T-helper 17 cell (primary cell): ENCODE measurements around the gene NSG1. TPM values are rescaled to one million over a fixed set of nuclear protein-coding genes. Genes with fewer than 3 reads are reported as not detected.

Experiments used
- ATAC-seq: fragments of 150-1000 bp; cut with Tn5 transposase; 2 replicates; pipeline ENCODE4 v1.10.0; 2021; ENCODE audit warnings: mild to moderate bottlenecking, moderate library complexity
- DNase-seq, 3 donors: peaks; one replicate each; pipeline versions ENCODE4 v3.0.0 to v3.0.0-alpha.2; 2020 to 2021
- H3K9me3 ChIP-seq: one replicate; pipeline ENCODE4 v1.7.0; 2013; ENCODE audit warnings: low read length, mild to moderate bottlenecking; ENCODE audit not compliant: control insufficient read depth, poor library complexity, severe bottlenecking
- H3K27ac Mint-ChIP-seq: one replicate; pipeline ENCODE4 v1.8.0; 2022; ENCODE audit warnings: mild to moderate bottlenecking, moderate library complexity, mixed read lengths
- H3K27me3 Mint-ChIP-seq: one replicate; pipeline ENCODE4 v1.8.0; 2022; ENCODE audit warnings: mixed read lengths
- H3K36me3 Mint-ChIP-seq: one replicate; pipeline ENCODE4 v1.8.0; 2022; ENCODE audit warnings: low read depth, mixed read lengths
- H3K4me1 Mint-ChIP-seq: one replicate; pipeline ENCODE4 v1.8.0; 2022; ENCODE audit warnings: mild to moderate bottlenecking, mixed read lengths
- H3K4me3 Mint-ChIP-seq: one replicate; pipeline ENCODE4 v1.8.0; 2022; ENCODE audit warnings: mild to moderate bottlenecking, moderate library complexity, mixed read lengths
- total RNA-seq, 4 donors: library from RNA in 2 of 4; stranded (reverse) in 2 of 4; gene quantifications; one replicate each; pipeline ENCODE4 v1.2.3 and lab custom pipeline; 2022 to 2026

The NSG1 gene
- total RNA-seq, 2 donors from 2014 or later, result 13.1 to 50.9 TPM

GRCh38 chr4:4395849-4396627 is 9.1 kb downstream of the NSG1 start:
- ATAC-seq (no peak), DNase-seq (no peak)
- Mint-ChIP-seq H3K27ac (no peak overlapping the region), H3K27me3 (no peaks in the 10 kb centered on the region), H3K4me1 (peaks cover 26% of the 10 kb centered on the region), H3K4me3 (no peak overlapping the region), H3K36me3 (peaks cover 20% of the 10 kb centered on the region)
- no peaks in the 10 kb centered on the region for H3K9me3 ChIP-seq

DNA sequence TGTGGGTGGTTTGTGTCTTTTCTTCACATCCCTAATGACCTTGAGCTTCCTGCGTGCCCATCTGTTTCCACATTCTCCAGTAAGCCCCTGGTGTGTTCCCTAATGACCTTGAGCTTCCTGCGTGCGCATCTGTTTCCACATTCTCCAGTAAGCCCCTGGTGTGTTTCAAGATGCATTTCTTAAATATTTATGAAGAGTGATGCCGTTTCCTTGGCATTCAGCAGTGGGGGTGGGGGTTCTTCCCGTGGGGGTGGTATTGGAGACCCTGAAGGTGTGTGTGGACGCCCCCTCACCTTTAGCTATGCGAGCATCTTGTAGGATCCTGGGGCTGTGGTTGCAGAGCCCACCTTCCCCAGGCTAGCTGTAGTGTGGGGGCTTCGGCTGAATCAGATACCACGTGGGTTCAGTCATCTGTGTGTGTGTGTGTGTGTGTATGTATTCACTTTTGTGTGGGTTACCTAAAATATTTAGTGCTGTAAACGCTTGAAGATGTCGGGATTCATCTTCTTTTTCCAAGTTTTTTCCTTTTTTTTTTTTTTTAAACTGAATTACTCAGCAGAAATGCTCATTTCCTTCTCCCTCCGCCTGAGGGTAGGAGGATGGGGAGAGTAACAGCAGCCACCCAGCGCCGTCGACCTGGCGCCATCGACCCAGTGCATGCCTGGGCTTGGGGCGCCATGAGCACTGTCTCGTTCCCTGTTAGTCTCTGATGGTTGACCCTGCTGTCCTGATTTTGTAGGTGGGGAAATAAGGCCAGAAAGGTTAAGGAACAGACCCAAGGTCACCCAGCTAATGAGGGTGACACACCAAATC is 9.9 kb downstream of the NSG1 start:
- Mint-ChIP-seq H3K27ac (no peak overlapping the region), H3K4me3 (no peak overlapping the region), H3K36me3 (peaks cover 20% of the 10 kb centered on the region), H3K27me3 (no peaks in the 10 kb centered on the region), H3K4me1 (peaks cover 26% of the 10 kb centered on the region)
- ATAC-seq, result no peak
- H3K9me3 ChIP-seq, result no peaks in the 10 kb centered on the region
- DNase-seq, result no peak

DNA sequence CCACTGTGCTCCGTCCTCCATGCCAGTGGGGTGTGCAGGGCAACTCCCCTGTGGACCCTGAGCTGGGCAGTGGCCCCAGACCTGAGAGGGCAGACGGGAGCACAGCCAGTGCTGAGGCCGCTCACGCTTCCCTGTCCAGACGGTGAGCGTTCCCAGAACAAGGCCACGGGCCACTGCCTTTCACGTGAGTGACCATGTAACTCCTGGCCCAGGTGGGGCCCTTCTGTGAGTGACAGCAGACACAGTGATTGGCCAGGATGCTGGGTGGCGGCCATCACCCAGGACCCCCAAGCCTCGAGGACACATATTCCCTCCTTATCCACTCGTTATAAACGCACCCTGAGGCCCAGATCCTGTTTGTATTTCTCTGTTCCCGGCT is 10.5 kb downstream of the NSG1 start:
- no peaks in the 10 kb centered on the region for H3K9me3 ChIP-seq
- Mint-ChIP-seq H3K27ac (no peak overlapping the region), H3K4me1 (peaks cover 24% of the 10 kb centered on the region), H3K27me3 (no peaks in the 10 kb centered on the region), H3K4me3 (no peak overlapping the region), H3K36me3 (peaks cover 17% of the 10 kb centered on the region)
- DNase-seq, result no peak
- no peak for ATAC-seq

DNA sequence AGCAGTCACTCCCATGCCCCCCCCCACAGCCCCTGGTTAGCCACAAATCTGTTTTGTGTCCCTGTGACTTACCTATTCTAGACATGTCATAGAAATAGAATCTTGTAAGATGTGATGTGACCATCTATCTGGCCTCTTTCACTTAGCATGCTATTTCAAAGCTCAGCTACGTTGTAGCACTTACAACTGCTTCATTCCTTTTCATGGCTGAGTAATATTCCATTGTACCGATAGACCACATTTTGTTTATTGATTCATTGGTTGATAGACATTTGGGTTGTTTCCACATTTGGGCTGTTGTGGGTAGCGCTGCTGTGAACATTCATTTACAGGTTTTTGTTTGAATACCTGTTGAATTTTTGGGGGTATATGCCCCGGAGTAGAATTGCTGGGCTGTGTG is 11.5 kb downstream of the NSG1 start:
- Mint-ChIP-seq H3K27ac (no peak overlapping the region), H3K36me3 (peaks cover 19% of the 10 kb centered on the region)
- no peak for ATAC-seq

GRCh38 chr4:4401036-4401435 is 14.1 kb downstream of the NSG1 start:
- ATAC-seq, result no peak
- H3K27ac Mint-ChIP-seq, result no peak overlapping the region
- peaks cover 11% of the 10 kb centered on the region for H3K36me3 Mint-ChIP-seq
- no peaks in the 10 kb centered on the region for H3K27me3 Mint-ChIP-seq
- no peaks in the 10 kb centered on the region for H3K9me3 ChIP-seq
- no peak for DNase-seq
- peaks cover 9% of the 10 kb centered on the region for H3K4me1 Mint-ChIP-seq
- no peak overlapping the region for H3K4me3 Mint-ChIP-seq

More for the DNA sequence above, 11.5 kb downstream of the NSG1 start:
- no peak for DNase-seq
- H3K4me1 Mint-ChIP-seq, result peaks cover 23% of the 10 kb centered on the region
- H3K4me3 Mint-ChIP-seq, result no peak overlapping the region
- H3K9me3 ChIP-seq, result no peaks in the 10 kb centered on the region
- no peaks in the 10 kb centered on the region for H3K27me3 Mint-ChIP-seq

GRCh38 chr4:4402966-4403365 is 16.1 kb downstream of the NSG1 start:
- Mint-ChIP-seq H3K4me1 (peaks cover 11% of the 10 kb centered on the region), H3K36me3 (peaks cover 4% of the 10 kb centered on the region), H3K4me3 (no peak overlapping the region), H3K27me3 (no peaks in the 10 kb centered on the region), H3K27ac (no peak overlapping the region)
- no peaks in the 10 kb centered on the region for H3K9me3 ChIP-seq
- ATAC-seq (no peak), DNase-seq (no peak)

DNA sequence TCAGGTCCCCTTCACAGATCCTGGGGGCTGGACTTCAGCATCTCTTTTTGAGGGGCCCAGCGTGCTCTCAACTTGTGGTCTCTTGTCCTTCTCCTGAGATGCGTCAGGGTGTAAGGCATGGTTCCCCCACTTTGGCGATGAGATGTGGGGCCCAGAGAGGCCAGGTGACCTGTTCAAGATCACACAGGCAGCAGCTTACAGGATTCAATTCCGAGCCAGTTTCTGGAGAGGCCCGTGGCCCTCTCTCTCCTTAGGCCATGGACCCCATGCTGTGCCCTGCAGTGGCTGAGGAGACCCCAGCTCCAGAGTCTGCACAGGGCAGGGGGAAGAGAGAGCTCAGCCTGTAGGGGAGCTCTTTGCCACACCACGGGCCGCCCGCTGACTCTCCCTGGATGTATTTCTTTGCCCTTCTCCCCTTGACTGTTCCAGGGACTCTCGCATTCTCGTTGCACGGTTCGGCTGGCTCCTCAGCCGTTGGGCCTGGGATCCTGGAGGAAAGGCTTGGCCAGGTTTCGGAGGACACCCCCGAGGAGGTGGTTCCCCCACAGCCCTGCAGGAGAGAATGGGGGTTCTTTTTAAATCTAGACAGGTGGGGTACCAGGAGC is 18.6 kb downstream of the NSG1 start:
- H3K4me3 Mint-ChIP-seq, result no peak overlapping the region
- peaks cover 10% of the 10 kb centered on the region for H3K4me1 Mint-ChIP-seq
- no peak for DNase-seq
- no peak for ATAC-seq
- peaks cover 2% of the 10 kb centered on the region for H3K36me3 Mint-ChIP-seq
- no peak overlapping the region for H3K27ac Mint-ChIP-seq
- H3K9me3 ChIP-seq, result no peaks in the 10 kb centered on the region
- no peaks in the 10 kb centered on the region for H3K27me3 Mint-ChIP-seq

GRCh38 chr4:4406455-4407298 is 19.8 kb downstream of the NSG1 start:
- no peaks in the 10 kb centered on the region for H3K9me3 ChIP-seq
- H3K36me3 Mint-ChIP-seq, result peaks cover 2% of the 10 kb centered on the region
- H3K27ac Mint-ChIP-seq, result peak overlapping the region; percentile 54
- no peak for ATAC-seq
- H3K4me1 Mint-ChIP-seq, result peaks cover 10% of the 10 kb centered on the region
- H3K4me3 Mint-ChIP-seq, result no peak overlapping the region
- no peaks in the 10 kb centered on the region for H3K27me3 Mint-ChIP-seq
- no peak for DNase-seq

GRCh38 chr4:4407299-4408131 is 20.6 kb downstream of the NSG1 start:
- Mint-ChIP-seq H3K4me3 (no peak overlapping the region), H3K36me3 (peaks cover 2% of the 10 kb centered on the region), H3K27me3 (no peaks in the 10 kb centered on the region), H3K4me1 (peaks cover 10% of the 10 kb centered on the region), H3K27ac (peak overlapping the region; percentile 54)
- H3K9me3 ChIP-seq, result no peaks in the 10 kb centered on the region
- DNase-seq (no peak), ATAC-seq (no peak)

DNA sequence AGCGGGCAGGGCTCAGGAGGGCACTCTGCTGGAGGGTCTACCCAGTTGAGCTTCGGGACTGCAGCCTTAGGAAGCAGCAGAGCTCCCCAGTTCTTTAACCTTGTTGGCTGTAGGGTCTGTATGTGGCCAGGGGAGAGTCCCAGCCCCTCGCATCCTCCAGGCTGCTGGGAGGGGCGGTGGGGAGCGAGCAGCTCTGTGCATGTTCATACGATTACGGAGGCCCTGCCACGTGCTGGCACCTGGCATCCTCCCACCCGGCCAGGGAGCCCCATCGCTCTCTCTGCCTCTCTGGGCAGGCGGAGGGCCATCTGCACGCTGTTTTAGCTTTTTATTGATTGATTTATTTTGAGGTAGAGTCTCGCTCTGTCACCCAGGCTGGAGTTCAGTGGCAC is 21.2 kb downstream of the NSG1 start:
- Mint-ChIP-seq H3K36me3 (peaks cover 2% of the 10 kb centered on the region), H3K27ac (no peak overlapping the region), H3K4me1 (peaks cover 10% of the 10 kb centered on the region), H3K4me3 (no peak overlapping the region), H3K27me3 (no peaks in the 10 kb centered on the region)
- DNase-seq (no peak), ATAC-seq (no peak)
- no peaks in the 10 kb centered on the region for H3K9me3 ChIP-seq

DNA sequence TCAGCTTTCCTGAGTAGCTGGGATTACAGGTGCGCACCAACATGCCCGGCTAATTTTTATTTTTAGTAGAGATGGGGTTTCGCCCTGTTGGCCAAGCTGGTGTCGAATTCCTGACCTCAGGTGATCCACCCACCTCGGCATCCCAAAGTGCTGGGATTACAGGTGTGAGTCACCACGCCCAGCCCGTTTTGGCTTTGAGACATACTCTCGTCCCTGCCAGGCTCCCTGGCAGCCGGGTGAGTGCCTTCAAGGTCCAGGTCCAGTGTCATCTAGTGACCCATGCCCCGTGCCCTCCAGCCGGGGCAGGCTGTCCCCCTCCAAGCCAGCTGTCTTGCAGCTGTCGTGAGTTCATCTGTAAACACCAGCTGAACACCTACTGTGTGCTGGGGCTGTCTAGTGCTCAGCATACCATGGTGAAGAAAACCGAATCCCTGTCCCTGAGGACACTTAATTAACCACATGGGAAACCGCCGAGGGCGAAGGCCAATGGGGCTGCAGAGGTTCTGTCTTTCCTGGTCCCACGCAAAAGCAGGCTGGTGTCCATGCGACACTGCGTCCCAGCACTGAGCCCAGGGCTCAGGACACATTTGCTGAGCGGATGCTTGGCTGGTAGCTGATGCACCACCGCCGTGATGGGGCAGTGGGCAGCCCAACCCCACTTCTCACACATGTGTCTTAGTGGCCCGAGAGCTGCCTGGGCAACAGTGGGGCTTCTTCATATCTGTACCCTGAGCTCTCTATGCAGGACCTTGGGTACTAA is 21.9 kb downstream of the NSG1 start:
- Mint-ChIP-seq H3K4me3 (no peak overlapping the region), H3K27me3 (no peaks in the 10 kb centered on the region), H3K27ac (no peak overlapping the region), H3K36me3 (no peaks in the 10 kb centered on the region), H3K4me1 (peaks cover 10% of the 10 kb centered on the region)
- ATAC-seq (no peak), DNase-seq (no peak)
- no peaks in the 10 kb centered on the region for H3K9me3 ChIP-seq
